ENCODE data around the gene PKN2. TPM values are rescaled to one million over a fixed set of nuclear protein-coding genes. Genes with fewer than 3 reads are reported as not detected.
"Not testable (repeated sequence)": the region's sequence is repeated elsewhere in the genome, so short reads cannot be mapped to it uniquely, and the experiment has no call there.

PKN2 gene
- total RNA-seq, 1 donor from 2014 or later, result 74.4 TPM

- Histone ChIP-seq H4K20me1 (ENCODE audit: low read depth) (no peaks in the 10 kb centered on the region), H2AFZ (replicated peaks) (no peak overlapping the region), H3F3A (ENCODE audit: low read depth) (peaks cover 16% of the 10 kb centered on the region), H3K4me1 (peaks cover 4% of the 10 kb centered on the region), H3K9me3 (ENCODE audit: low read depth) (no peaks in the 10 kb centered on the region), H3K9ac (no peak overlapping the region), H3K27me3 (no peaks in the 10 kb centered on the region), H3K27ac (no peak overlapping the region), H3K79me2 (ENCODE audit: low read depth) (no peaks in the 10 kb centered on the region), H3K4me3 (no peak overlapping the region), H3K4me2 (no peak overlapping the region), H3K36me3 (peaks cover 45% of the 10 kb centered on the region)
- H3K36me3 Mint-ChIP-seq, result peaks cover 43% of the 10 kb centered on the region
- H3K27ac Mint-ChIP-seq, result no peak overlapping the region
- DNase-seq (ENCODE audit: low spot score), result no peak
- TF ChIP-seq EZH2 (IDR thresholded peaks at IDR 0.05) (no peak), EZH2phosphoT487 (IDR thresholded peaks at IDR 0.05) (no peak), CTCF (IDR thresholded peaks at IDR 0.05) (no peak)
- H3K4me1 Mint-ChIP-seq, result no peaks in the 10 kb centered on the region
- no peak overlapping the region for H3K4me3 Mint-ChIP-seq
- H3K27me3 Mint-ChIP-seq (ENCODE audit: insufficient read depth, low read depth), result no peaks in the 10 kb centered on the region
- no peaks in the 10 kb centered on the region for H3K9me3 Mint-ChIP-seq
Observed at GRCh38 chr1:88802950-88803349, 118.9 kb downstream of the PKN2 start.

- no peak overlapping the region for H3K27ac Mint-ChIP-seq
- Histone ChIP-seq H3K9me3 (ENCODE audit: low read depth) (no peaks in the 10 kb centered on the region), H3K4me3 (no peak overlapping the region), H3F3A (ENCODE audit: low read depth) (peaks cover 15% of the 10 kb centered on the region), H3K27me3 (no peaks in the 10 kb centered on the region), H3K27ac (no peak overlapping the region), H4K20me1 (ENCODE audit: low read depth) (no peaks in the 10 kb centered on the region), H2AFZ (replicated peaks) (no peak overlapping the region), H3K4me1 (peaks cover 4% of the 10 kb centered on the region), H3K36me3 (peaks cover 45% of the 10 kb centered on the region), H3K79me2 (ENCODE audit: low read depth) (no peaks in the 10 kb centered on the region), H3K9ac (no peak overlapping the region), H3K4me2 (no peak overlapping the region)
- no peak overlapping the region for H3K4me3 Mint-ChIP-seq
- TF ChIP-seq EZH2phosphoT487 (IDR thresholded peaks at IDR 0.05) (no peak), EZH2 (IDR thresholded peaks at IDR 0.05) (no peak), CTCF (IDR thresholded peaks at IDR 0.05) (no peak)
- peaks cover 42% of the 10 kb centered on the region for H3K36me3 Mint-ChIP-seq
- no peaks in the 10 kb centered on the region for H3K4me1 Mint-ChIP-seq
- H3K9me3 Mint-ChIP-seq, result no peaks in the 10 kb centered on the region
- H3K27me3 Mint-ChIP-seq (ENCODE audit: insufficient read depth, low read depth), result no peaks in the 10 kb centered on the region
- no peak for DNase-seq (ENCODE audit: low spot score)
Observed at GRCh38 chr1:88803444-88803843, 119.4 kb downstream of the PKN2 start.

GRCh38 chr1:88812366-88812765 is 128.3 kb downstream of the PKN2 start:
- peaks cover 14% of the 10 kb centered on the region for H3K36me3 ChIP-seq
- Mint-ChIP-seq H3K4me3 (no peak overlapping the region), H3K27me3 (ENCODE audit: insufficient read depth, low read depth) (peaks cover 2% of the 10 kb centered on the region)

GRCh38 chr1:88813471-88813870 is 129.4 kb downstream of the PKN2 start:
- H4K20me1 ChIP-seq (ENCODE audit: low read depth), result no peaks in the 10 kb centered on the region
- H2AFZ ChIP-seq (replicated peaks), result no peak overlapping the region
- no peak overlapping the region for H3K4me3 Mint-ChIP-seq
- DNase-seq (ENCODE audit: low spot score), result no peak
- TF ChIP-seq EZH2phosphoT487 (IDR thresholded peaks at IDR 0.05), result no peak
- no peak for TF ChIP-seq CTCF (IDR thresholded peaks at IDR 0.05)
- TF ChIP-seq EZH2 (IDR thresholded peaks at IDR 0.05), result no peak
- no peak overlapping the region for H3K9ac ChIP-seq
- no peaks in the 10 kb centered on the region for H3K4me1 ChIP-seq
- peaks cover 2% of the 10 kb centered on the region for H3K9me3 Mint-ChIP-seq
- H3K4me1 Mint-ChIP-seq, result no peaks in the 10 kb centered on the region
- H3K27me3 ChIP-seq, result no peaks in the 10 kb centered on the region
- no peak overlapping the region for H3K27ac Mint-ChIP-seq
- peaks cover 26% of the 10 kb centered on the region for H3K36me3 Mint-ChIP-seq
- H3K4me2 ChIP-seq, result no peak overlapping the region
- H3F3A ChIP-seq (ENCODE audit: low read depth), result peaks cover 3% of the 10 kb centered on the region
- peaks cover 2% of the 10 kb centered on the region for H3K27me3 Mint-ChIP-seq (ENCODE audit: insufficient read depth, low read depth)
- no peaks in the 10 kb centered on the region for H3K9me3 ChIP-seq (ENCODE audit: low read depth)
- H3K4me3 ChIP-seq, result no peak overlapping the region
- no peak overlapping the region for H3K27ac ChIP-seq
- peaks cover 7% of the 10 kb centered on the region for H3K36me3 ChIP-seq
- no peaks in the 10 kb centered on the region for H3K79me2 ChIP-seq (ENCODE audit: low read depth)

More at GRCh38 chr1:88812366-88812765, 128.3 kb downstream of the PKN2 start:
- DNase-seq (ENCODE audit: low spot score), result no peak
- Histone ChIP-seq H3K4me1 (no peaks in the 10 kb centered on the region), H3K79me2 (ENCODE audit: low read depth) (no peaks in the 10 kb centered on the region), H3F3A (ENCODE audit: low read depth) (peaks cover 3% of the 10 kb centered on the region), H3K4me2 (no peak overlapping the region), H3K9me3 (ENCODE audit: low read depth) (no peaks in the 10 kb centered on the region), H3K9ac (no peak overlapping the region), H3K4me3 (no peak overlapping the region), H2AFZ (replicated peaks) (no peak overlapping the region), H3K27ac (no peak overlapping the region), H4K20me1 (ENCODE audit: low read depth) (no peaks in the 10 kb centered on the region), H3K27me3 (no peaks in the 10 kb centered on the region)
- no peak for TF ChIP-seq EZH2 (IDR thresholded peaks at IDR 0.05)
- H3K36me3 Mint-ChIP-seq, result peaks cover 17% of the 10 kb centered on the region
- no peaks in the 10 kb centered on the region for H3K9me3 Mint-ChIP-seq
- H3K27ac Mint-ChIP-seq, result no peak overlapping the region
- no peaks in the 10 kb centered on the region for H3K4me1 Mint-ChIP-seq

GRCh38 chr1:88819642-88820041 is 135.6 kb downstream of the PKN2 start:
- H3K9me3 ChIP-seq (ENCODE audit: low read depth); H3K27me3 ChIP-seq; H3K4me2 ChIP-seq; H2AFZ ChIP-seq (replicated peaks); H3F3A ChIP-seq (ENCODE audit: low read depth); H3K27me3 Mint-ChIP-seq (ENCODE audit: insufficient read depth, low read depth); H4K20me1 ChIP-seq (ENCODE audit: low read depth); H3K4me3 Mint-ChIP-seq; H3K4me3 ChIP-seq; H3K79me2 ChIP-seq (ENCODE audit: low read depth); H3K36me3 ChIP-seq; H3K4me1 ChIP-seq; H3K27ac ChIP-seq; H3K9ac ChIP-seq; H3K9me3 Mint-ChIP-seq; DNase-seq (ENCODE audit: low spot score); H3K27ac Mint-ChIP-seq; H3K4me1 Mint-ChIP-seq: not testable (repeated sequence)
- peaks cover 37% of the 10 kb centered on the region for H3K36me3 Mint-ChIP-seq

Data from neural progenitor cell (in vitro differentiated cells).